ENCODE measurements around the gene ARID4B. TPM values are rescaled to one million over a fixed set of nuclear protein-coding genes. Genes with fewer than 3 reads are reported as not detected.
"Not testable (repeated sequence)": the region's sequence is repeated elsewhere in the genome, so short reads cannot be mapped to it uniquely, and the experiment has no call there.

ARID4B gene
- polyA plus RNA-seq, 4 donors, result 10.3 to 26.6 (median 12.6) TPM

GRCh38 chr1:235213752-235214151 is 114.2 kb downstream of the ARID4B start:
- Histone ChIP-seq H3K9me3 (ENCODE audit: control insufficient read depth in 2 of 2, insufficient read depth in 1 of 2, low read depth in 1 of 2, low read length in 1 of 2) (no peaks in the 10 kb centered on the region), H3K27ac (ENCODE audit: low read depth in 1 of 3, low read length in 2 of 3) (no peak overlapping the region), H3K4me1 (ENCODE audit: control insufficient read depth in 3 of 3, insufficient read depth in 2 of 3, low read depth in 1 of 3, low read length in 2 of 3) (no peaks in the 10 kb centered on the region), H3K4me3 (ENCODE audit: low read depth in 1 of 3, low read length in 3 of 3) (no peak overlapping the region), H3K36me3 (ENCODE audit: control insufficient read depth in 3 of 3, insufficient read depth in 2 of 3, low read depth in 1 of 3, low read length in 3 of 3) (peaks cover 5 to 25% (median 6%) of the 10 kb centered on the region in 3 donors), H3K27me3 (ENCODE audit: control insufficient read depth in 3 of 3, insufficient read depth in 3 of 3, low read length in 3 of 3) (no peaks in the 10 kb centered on the region)
- FAIRE-seq (no peak), DNase-seq (no peak)
- 88 to 89% (median 88%) methylated on average over 6 of the region's 6 CpGs for WGBS, 3 donors

GRCh38 chr1:235211517-235211916 is 116.5 kb downstream of the ARID4B start:
- FAIRE-seq, result no peak

GRCh38 chr1:235207209-235207565 is 120.8 kb downstream of the ARID4B start:
- no peaks in the 10 kb centered on the region for H3K9me3 ChIP-seq (ENCODE audit: control insufficient read depth in 2 of 2, insufficient read depth in 1 of 2, low read depth in 1 of 2, low read length in 1 of 2)
- no peaks in the 10 kb centered on the region for H3K27me3 ChIP-seq (ENCODE audit: control insufficient read depth in 3 of 3, insufficient read depth in 3 of 3, low read length in 3 of 3)
- no peak overlapping the region for H3K27ac ChIP-seq (ENCODE audit: low read depth in 1 of 3, low read length in 2 of 3)
- FAIRE-seq, result no peak
- H3K4me1 ChIP-seq (ENCODE audit: control insufficient read depth in 3 of 3, insufficient read depth in 2 of 3, low read depth in 1 of 3, low read length in 2 of 3), result no peaks in the 10 kb centered on the region
- DNase-seq, result peak in 1 of 2 donors; percentile 9
- no peak overlapping the region for H3K4me3 ChIP-seq (ENCODE audit: low read depth in 1 of 3, low read length in 3 of 3)
- WGBS, 3 donors, result 76 to 90% (median 82%) methylated on average over 2 of the region's 2 CpGs
- peaks cover 5 to 22% (median 10%) of the 10 kb centered on the region in 3 donors for H3K36me3 ChIP-seq (ENCODE audit: control insufficient read depth in 3 of 3, insufficient read depth in 2 of 3, low read depth in 1 of 3, low read length in 3 of 3)

More at GRCh38 chr1:235211517-235211916, 116.5 kb downstream of the ARID4B start:
- no peak overlapping the region for H3K27ac ChIP-seq (ENCODE audit: low read depth in 1 of 3, low read length in 2 of 3)
- 86 to 91% (median 86%) methylated on average over 3 of the region's 3 CpGs for WGBS, 3 donors
- no peak for DNase-seq
- H3K9me3 ChIP-seq (ENCODE audit: control insufficient read depth in 2 of 2, insufficient read depth in 1 of 2, low read depth in 1 of 2, low read length in 1 of 2), result no peaks in the 10 kb centered on the region
- H3K36me3 ChIP-seq (ENCODE audit: control insufficient read depth in 3 of 3, insufficient read depth in 2 of 3, low read depth in 1 of 3, low read length in 3 of 3), result peaks cover 5 to 24% (median 10%) of the 10 kb centered on the region in 3 donors
- no peaks in the 10 kb centered on the region for H3K27me3 ChIP-seq (ENCODE audit: control insufficient read depth in 3 of 3, insufficient read depth in 3 of 3, low read length in 3 of 3)
- H3K4me3 ChIP-seq (ENCODE audit: low read depth in 1 of 3, low read length in 3 of 3), result no peak overlapping the region
- no peaks in the 10 kb centered on the region for H3K4me1 ChIP-seq (ENCODE audit: control insufficient read depth in 3 of 3, insufficient read depth in 2 of 3, low read depth in 1 of 3, low read length in 2 of 3)

- 73 to 87% (median 83%) methylated on average over 4 of the region's 4 CpGs for WGBS, 3 donors
- no peak for FAIRE-seq
Observed at GRCh38 chr1:235206533-235207208, 121.3 kb downstream of the ARID4B start.

GRCh38 chr1:235205687-235206086 is 122.3 kb downstream of the ARID4B start:
- FAIRE-seq, result no peak
- Histone ChIP-seq H3K4me1 (ENCODE audit: control insufficient read depth in 3 of 3, insufficient read depth in 2 of 3, low read depth in 1 of 3, low read length in 2 of 3) (no peaks in the 10 kb centered on the region), H3K27me3 (ENCODE audit: control insufficient read depth in 3 of 3, insufficient read depth in 3 of 3, low read length in 3 of 3) (no peaks in the 10 kb centered on the region), H3K27ac (ENCODE audit: low read depth in 1 of 3, low read length in 2 of 3) (no peak overlapping the region), H3K36me3 (ENCODE audit: control insufficient read depth in 3 of 3, insufficient read depth in 2 of 3, low read depth in 1 of 3, low read length in 3 of 3) (peaks cover 0 to 20% (median 5%) of the 10 kb centered on the region in 3 donors), H3K4me3 (ENCODE audit: low read depth in 1 of 3, low read length in 3 of 3) (no peak overlapping the region), H3K9me3 (ENCODE audit: control insufficient read depth in 2 of 2, insufficient read depth in 1 of 2, low read depth in 1 of 2, low read length in 1 of 2) (no peaks in the 10 kb centered on the region)
- no peak for DNase-seq
- WGBS, 3 donors, result 96 to 100% (median 98%) methylated on average over 3 of the region's 3 CpGs

More at GRCh38 chr1:235206533-235207208, 121.3 kb downstream of the ARID4B start:
- Histone ChIP-seq H3K4me1 (ENCODE audit: control insufficient read depth in 3 of 3, insufficient read depth in 2 of 3, low read depth in 1 of 3, low read length in 2 of 3) (no peaks in the 10 kb centered on the region), H3K9me3 (ENCODE audit: control insufficient read depth in 2 of 2, insufficient read depth in 1 of 2, low read depth in 1 of 2, low read length in 1 of 2) (no peaks in the 10 kb centered on the region), H3K36me3 (ENCODE audit: control insufficient read depth in 3 of 3, insufficient read depth in 2 of 3, low read depth in 1 of 3, low read length in 3 of 3) (peaks cover 5 to 18% (median 10%) of the 10 kb centered on the region in 3 donors), H3K27ac (ENCODE audit: low read depth in 1 of 3, low read length in 2 of 3) (no peak overlapping the region), H3K4me3 (ENCODE audit: low read depth in 1 of 3, low read length in 3 of 3) (no peak overlapping the region), H3K27me3 (ENCODE audit: control insufficient read depth in 3 of 3, insufficient read depth in 3 of 3, low read length in 3 of 3) (no peaks in the 10 kb centered on the region)
- no peak for DNase-seq

- H3K4me3 ChIP-seq (ENCODE audit: low read depth in 1 of 3, low read length in 3 of 3), result no peak overlapping the region
- 81 to 94% (median 92%) methylated on average over 1 of the region's 1 CpG for WGBS, 3 donors
- no peak for FAIRE-seq
- H3K36me3 ChIP-seq (ENCODE audit: control insufficient read depth in 3 of 3, insufficient read depth in 2 of 3, low read depth in 1 of 3, low read length in 3 of 3), result peaks cover 0 to 17% (median 5%) of the 10 kb centered on the region in 3 donors
- H3K27ac ChIP-seq (ENCODE audit: low read depth in 1 of 3, low read length in 2 of 3), result no peak overlapping the region
- no peaks in the 10 kb centered on the region for H3K9me3 ChIP-seq (ENCODE audit: control insufficient read depth in 2 of 2, insufficient read depth in 1 of 2, low read depth in 1 of 2, low read length in 1 of 2)
- no peak for DNase-seq
- no peaks in the 10 kb centered on the region for H3K27me3 ChIP-seq (ENCODE audit: control insufficient read depth in 3 of 3, insufficient read depth in 3 of 3, low read length in 3 of 3)
- no peaks in the 10 kb centered on the region for H3K4me1 ChIP-seq (ENCODE audit: control insufficient read depth in 3 of 3, insufficient read depth in 2 of 3, low read depth in 1 of 3, low read length in 2 of 3)
Observed at GRCh38 chr1:235203428-235203827, 124.6 kb downstream of the ARID4B start.

- 96 to 99% (median 98%) methylated on average over 5 of the region's 5 CpGs for WGBS, 3 donors
- FAIRE-seq; H3K27ac ChIP-seq (ENCODE audit: low read depth in 1 of 3, low read length in 2 of 3); H3K4me1 ChIP-seq (ENCODE audit: control insufficient read depth in 3 of 3, insufficient read depth in 2 of 3, low read depth in 1 of 3, low read length in 2 of 3); H3K4me3 ChIP-seq (ENCODE audit: low read depth in 1 of 3, low read length in 3 of 3); H3K9me3 ChIP-seq (ENCODE audit: control insufficient read depth in 2 of 2, insufficient read depth in 1 of 2, low read depth in 1 of 2, low read length in 1 of 2); H3K27me3 ChIP-seq (ENCODE audit: control insufficient read depth in 3 of 3, insufficient read depth in 3 of 3, low read length in 3 of 3); DNase-seq: not testable (repeated sequence)
- peaks cover 0 to 17% (median 5%) of the 10 kb centered on the region in 3 donors for H3K36me3 ChIP-seq (ENCODE audit: control insufficient read depth in 3 of 3, insufficient read depth in 2 of 3, low read depth in 1 of 3, low read length in 3 of 3)
Observed at GRCh38 chr1:235202447-235202846, 125.5 kb downstream of the ARID4B start.

GRCh38 chr1:235199441-235199840 is 128.5 kb downstream of the ARID4B start:
- H3K4me1 ChIP-seq (ENCODE audit: control insufficient read depth in 3 of 3, insufficient read depth in 2 of 3, low read depth in 1 of 3, low read length in 2 of 3), result no peaks in the 10 kb centered on the region
- H3K9me3 ChIP-seq (ENCODE audit: control insufficient read depth in 2 of 2, insufficient read depth in 1 of 2, low read depth in 1 of 2, low read length in 1 of 2), result no peaks in the 10 kb centered on the region
- FAIRE-seq (no peak), DNase-seq (peak; percentile 4 to 21)
- WGBS, 3 donors, result 42 to 62% (median 59%) methylated on average over 6 of the region's 6 CpGs
- H3K27ac ChIP-seq (ENCODE audit: low read depth in 1 of 3, low read length in 2 of 3), result no peak overlapping the region
- no peak overlapping the region for H3K4me3 ChIP-seq (ENCODE audit: low read depth in 1 of 3, low read length in 3 of 3)
- H3K36me3 ChIP-seq (ENCODE audit: control insufficient read depth in 3 of 3, insufficient read depth in 2 of 3, low read depth in 1 of 3, low read length in 3 of 3), result peaks cover 2 to 22% (median 3%) of the 10 kb centered on the region in 3 donors
- no peaks in the 10 kb centered on the region for H3K27me3 ChIP-seq (ENCODE audit: control insufficient read depth in 3 of 3, insufficient read depth in 3 of 3, low read length in 3 of 3)

GRCh38 chr1:235190431-235190830 is 137.5 kb downstream of the ARID4B start:
- H3K9me3 ChIP-seq (ENCODE audit: control insufficient read depth in 2 of 2, insufficient read depth in 1 of 2, low read depth in 1 of 2, low read length in 1 of 2), result no peaks in the 10 kb centered on the region
- H3K4me1 ChIP-seq (ENCODE audit: control insufficient read depth in 3 of 3, insufficient read depth in 2 of 3, low read depth in 1 of 3, low read length in 2 of 3), result no peaks in the 10 kb centered on the region
- H3K27me3 ChIP-seq (ENCODE audit: control insufficient read depth in 3 of 3, insufficient read depth in 3 of 3, low read length in 3 of 3), result no peaks in the 10 kb centered on the region
- peaks cover 4 to 30% (median 8%) of the 10 kb centered on the region in 3 donors for H3K36me3 ChIP-seq (ENCODE audit: control insufficient read depth in 3 of 3, insufficient read depth in 2 of 3, low read depth in 1 of 3, low read length in 3 of 3)
- H3K4me3 ChIP-seq (ENCODE audit: low read depth in 1 of 3, low read length in 3 of 3), result no peak overlapping the region
- FAIRE-seq (no peak), DNase-seq (no peak)
- no peak overlapping the region for H3K27ac ChIP-seq (ENCODE audit: low read depth in 1 of 3, low read length in 2 of 3)

Data from small intestine (tissue), 7 donors.